OCI-LY7 (cell line): Measurements from ENCODE around the gene C12orf75. TPM values are rescaled to one million over a fixed set of nuclear protein-coding genes. Genes with fewer than 3 reads are reported as not detected.

Experiments
- BruUV-seq: library from RNA; stranded (reverse); fragments of 400-500 nt; replicated peaks from 2 replicates; lab custom pipeline; 2021; lab: Mats Ljungman, UMichigan
- CTCF ChIA-PET: fragments of 300-600 bp; sonication (Branson Sonifier 250); formaldehyde crosslinking; loops from one replicate; lab custom pipeline; 2022; ENCODE audit warnings: antibody characterized with exemption; ENCODE audit not compliant: unreplicated experiment; lab: Charles Lee
- POLR2A ChIA-PET: fragments of 300-600 bp; sonication (Branson Sonifier 250); formaldehyde crosslinking; loops from one replicate; lab custom pipeline; 2022; ENCODE audit warnings: antibody characterized with exemption; lab: Charles Lee
- DNase-seq: peaks from one replicate; pipeline ENCODE4 v3.0.0-alpha.2; 2015; ENCODE audit warnings: low spot score
- H2AFZ ChIP-seq: fragments of 200-600 bp; sonication (generic), shearing (Covaris generic); 2 replicates; pipeline ENCODE4 v1.6.1; 2014; ENCODE audit warnings: mild to moderate bottlenecking, antibody characterized with exemption, low read length, moderate library complexity
- H3K27ac ChIP-seq: fragments of 200-600 bp; sonication (generic); 2 replicates; pipeline ENCODE4 v1.5.1; 2014; ENCODE audit warnings: mixed run types, low read depth, mild to moderate bottlenecking, moderate library complexity, low read length, inconsistent platforms; ENCODE audit not compliant: poor library complexity, severe bottlenecking
- H3K36me3 ChIP-seq: fragments of 200-600 bp; sonication (generic); 2 replicates; pipeline ENCODE4 v1.6.1; 2014; ENCODE audit warnings: mild to moderate bottlenecking, antibody characterized with exemption, low read length, moderate library complexity, mixed read lengths; ENCODE audit not compliant: insufficient read depth
- H3K4me1 ChIP-seq: fragments of 200-600 bp; sonication (generic); 2 replicates; pipeline ENCODE4 v1.5.1; 2014; ENCODE audit warnings: mild to moderate bottlenecking, low read length; ENCODE audit not compliant: insufficient read depth, poor library complexity, severe bottlenecking
- H3K4me2 ChIP-seq: fragments of 200-600 bp; sonication (generic); 2 replicates; pipeline ENCODE4 v1.6.1; 2014; ENCODE audit warnings: mild to moderate bottlenecking, low read length
- H3K4me3 ChIP-seq: fragments of 200-600 bp; sonication (generic); 2 replicates; pipeline ENCODE4 v1.5.1; 2014; ENCODE audit warnings: mild to moderate bottlenecking, low read depth, low read length; ENCODE audit not compliant: poor library complexity, severe bottlenecking
- H3K79me2 ChIP-seq: fragments of 200-600 bp; sonication (generic); 2 replicates; pipeline ENCODE4 v1.6.1; 2016; ENCODE audit warnings: low read depth, mild to moderate bottlenecking, low read length, moderate library complexity, mixed read lengths; ENCODE audit not compliant: insufficient read depth
- H3K9me2 ChIP-seq: fragments of 200-600 bp; sonication (generic); 2 replicates; pipeline ENCODE4 v1.6.1; 2016; ENCODE audit warnings: mild to moderate bottlenecking, low read length, mixed read lengths; ENCODE audit not compliant: insufficient read depth
- H3K9me3 ChIP-seq: fragments of 200-600 bp; sonication (generic); 2 replicates; pipeline ENCODE4 v1.6.1; 2014; ENCODE audit warnings: mild to moderate bottlenecking, mixed run types, low read length, mixed read lengths
- H4K20me1 ChIP-seq: fragments of 200-600 bp; sonication (generic); 2 replicates; pipeline ENCODE4 v1.6.1; 2014; ENCODE audit warnings: mild to moderate bottlenecking, antibody characterized with exemption, low read length, moderate library complexity, mixed read lengths; ENCODE audit not compliant: insufficient read depth
- EZH2phosphoT487 ChIP-seq: fragments of 200-600 bp; sonication (generic); IDR thresholded peaks from 2 replicates; pipeline ENCODE4 v1.6.1; 2018; ENCODE audit warnings: low read depth, borderline replicate concordance, mild to moderate bottlenecking, mixed run types, antibody characterized with exemption, low read length, moderate library complexity, mixed read lengths
- intact Hi-C: fragments of 100-400 bp; cut with micrococcal nuclease; formaldehyde crosslinking; loops from one replicate; pipeline ENCODE4 v1.10.0; 2022; ENCODE audit not compliant: unreplicated experiment
- total RNA-seq, 2 experiments: library from RNA; depleted of rRNA in 1 of 2; stranded (reverse); fragments of >200 nt in 1 of 2; shearing (Covaris generic) in 1 of 2; gene quantifications; 2 replicates each; pipeline ENCODE4 v1.2.3, GENCODE V29; 2014 to 2022
- TF ChIP-seq, protein P1 (sequence below): fragments of 200-600 bp; sonication (generic); conservative IDR thresholded peaks from 2 replicates; pipeline ENCODE4 v1.5.1; 2014; ENCODE audit warnings: mild to moderate bottlenecking, antibody characterized with exemption, low read length, moderate library complexity, mixed read lengths

C12orf75 gene
- total RNA-seq, 2 experiments from 2014 or later, result 147 to 505 TPM

- TF ChIP-seq, protein P1, sequence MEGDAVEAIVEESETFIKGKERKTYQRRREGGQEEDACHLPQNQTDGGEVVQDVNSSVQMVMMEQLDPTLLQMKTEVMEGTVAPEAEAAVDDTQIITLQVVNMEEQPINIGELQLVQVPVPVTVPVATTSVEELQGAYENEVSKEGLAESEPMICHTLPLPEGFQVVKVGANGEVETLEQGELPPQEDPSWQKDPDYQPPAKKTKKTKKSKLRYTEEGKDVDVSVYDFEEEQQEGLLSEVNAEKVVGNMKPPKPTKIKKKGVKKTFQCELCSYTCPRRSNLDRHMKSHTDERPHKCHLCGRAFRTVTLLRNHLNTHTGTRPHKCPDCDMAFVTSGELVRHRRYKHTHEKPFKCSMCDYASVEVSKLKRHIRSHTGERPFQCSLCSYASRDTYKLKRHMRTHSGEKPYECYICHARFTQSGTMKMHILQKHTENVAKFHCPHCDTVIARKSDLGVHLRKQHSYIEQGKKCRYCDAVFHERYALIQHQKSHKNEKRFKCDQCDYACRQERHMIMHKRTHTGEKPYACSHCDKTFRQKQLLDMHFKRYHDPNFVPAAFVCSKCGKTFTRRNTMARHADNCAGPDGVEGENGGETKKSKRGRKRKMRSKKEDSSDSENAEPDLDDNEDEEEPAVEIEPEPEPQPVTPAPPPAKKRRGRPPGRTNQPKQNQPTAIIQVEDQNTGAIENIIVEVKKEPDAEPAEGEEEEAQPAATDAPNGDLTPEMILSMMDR, result no peak
- TF ChIP-seq EZH2phosphoT487, result no peak
- H3K9me3 ChIP-seq, result no peaks in the 10 kb centered on the region
- no TSS peak for BruUV-seq
- peak overlapping the region; percentile 95 for H3K27ac ChIP-seq
- intact Hi-C loops, result loop anchor here (5.0 kb wide), 1 partner anchor 38 kb away; no protein-coding TSS in a partner anchor
- no peak overlapping the region for H3K4me2 ChIP-seq
- DNase-seq, result no peak
- ChIA-PET POLR2A (interaction anchor here (1.0 kb wide), 1 partner anchor 27 kb away, joined by 4 read pairs; no protein-coding TSS in a partner anchor), CTCF (no interaction called here)
- no peak overlapping the region for H3K4me3 ChIP-seq
- H3K79me2 ChIP-seq, result peaks cover 86% of the 10 kb centered on the region
- no peaks in the 10 kb centered on the region for H3K9me2 ChIP-seq
- H4K20me1 ChIP-seq, result peaks cover 5% of the 10 kb centered on the region; the same call in 1 of the 2 replicates
- peaks cover 79% of the 10 kb centered on the region for H3K4me1 ChIP-seq
- peaks cover 60% of the 10 kb centered on the region for H3K36me3 ChIP-seq
- H2AFZ ChIP-seq, result no peak overlapping the region
Observed at GRCh38 chr12:105359856-105360255, 29.4 kb downstream of the C12orf75 start.

- H3K4me3 ChIP-seq, result peak overlapping the region; percentile 34
- peaks cover 40% of the 10 kb centered on the region for H3K4me1 ChIP-seq
- peak overlapping the region; percentile 63 for H3K4me2 ChIP-seq
- peaks cover 5% of the 10 kb centered on the region; the same call in 1 of the 2 replicates for H4K20me1 ChIP-seq
- no peaks in the 10 kb centered on the region for H3K9me2 ChIP-seq
- peaks cover 73% of the 10 kb centered on the region for H3K79me2 ChIP-seq
- peak; percentile 33 for DNase-seq
- H3K36me3 ChIP-seq, result peaks cover 93% of the 10 kb centered on the region
- no peak overlapping the region for H2AFZ ChIP-seq
- BruUV-seq, result no TSS peak
- intact Hi-C loops, result no loop called here
- peak overlapping the region; percentile 57 for H3K27ac ChIP-seq
- H3K9me3 ChIP-seq, result no peaks in the 10 kb centered on the region
- TF ChIP-seq, protein P1, result no peak
- no peak for TF ChIP-seq EZH2phosphoT487
- CTCF ChIA-PET, result no interaction called here
- POLR2A ChIA-PET, result interaction anchor here (0.7 to 4.7 kb wide), 11 partner anchors 7 to 333 kb away, joined by 3 to 39 read pairs (median 5); no protein-coding TSS in a partner anchor
Observed at GRCh38 chr12:105363890-105364289, 33.4 kb downstream of the C12orf75 start.

GRCh38 chr12:105365231-105365630, 34.7 kb downstream of the C12orf75 start:
- intact Hi-C loops, result no loop called here
- no peaks in the 10 kb centered on the region for H3K9me3 ChIP-seq
- H2AFZ ChIP-seq, result no peak overlapping the region
- H3K4me1 ChIP-seq, result peaks cover 27% of the 10 kb centered on the region
- peaks cover 90% of the 10 kb centered on the region for H3K36me3 ChIP-seq
- no peaks in the 10 kb centered on the region for H3K9me2 ChIP-seq
- DNase-seq, result no peak
- H3K79me2 ChIP-seq, result peaks cover 60% of the 10 kb centered on the region
- H3K4me3 ChIP-seq, result no peak overlapping the region
- H3K27ac ChIP-seq, result no peak overlapping the region
- BruUV-seq, result no TSS peak
- H3K4me2 ChIP-seq, result no peak overlapping the region
- no peaks in the 10 kb centered on the region for H4K20me1 ChIP-seq
- POLR2A ChIA-PET, result interaction anchor here (0.7 to 4.7 kb wide), 6 partner anchors 9 to 44 kb away, joined by 3 to 39 read pairs (median 8); no protein-coding TSS in a partner anchor
- TF ChIP-seq EZH2phosphoT487, result no peak
- TF ChIP-seq, protein P1, result no peak
- CTCF ChIA-PET, result no interaction called here
